A549 (cell line): ENCODE results near the gene MNS1. TPM values are rescaled to one million over a fixed set of nuclear protein-coding genes. Genes with fewer than 3 reads are reported as not detected.
"Not testable (repeated sequence)": the region's sequence is repeated elsewhere in the genome, so short reads cannot be mapped to it uniquely, and the experiment has no call there.

Experiments used
- ATAC-seq, 2 experiments: fragments of 200-7000 bp in 1 of 2; fragments of >200 bp in 1 of 2; cut with Nextera tagmentation in 1 of 2; cut with Tn5 transposase in 1 of 2; 3 replicates each; pipeline versions ENCODE4 v1.8.0 to v1.9.1; 2018 to 2020; ENCODE audit warnings: mild to moderate bottlenecking in 1 of 2, moderate library complexity in 1 of 2
- CTCF ChIA-PET: fragments of 300-600 bp; sonication (Branson Sonifier 250); formaldehyde crosslinking; extraction: SDS; loops from one replicate; lab custom pipeline; 2021; ENCODE audit warnings: antibody characterized with exemption, inconsistent platforms; lab: Yijun Ruan, JAX
- POLR2A ChIA-PET: fragments of 350-600 bp; formaldehyde crosslinking; extraction: SDS; loops from one replicate; lab custom pipeline; 2021; ENCODE audit warnings: antibody characterized with exemption, inconsistent platforms; lab: Yijun Ruan, JAX
- DNase-seq, 2 experiments: peaks; one replicate each; pipeline versions ENCODE4 v3.0.0 to v3.0.0-alpha.2; 2011 to 2016; ENCODE audit warnings: low read depth in 1 of 2, low spot score in 1 of 2
- FAIRE-seq: peaks from 2 replicates; lab custom pipeline; 2011; peaks lifted over from hg19 to GRCh38; lab: Jason Lieb, UNC
- H3K27ac ChIP-seq, 2 experiments: fragments of >200 bp; sonication (Bioruptor Twin); formaldehyde crosslinking; 3 replicates each; pipeline ENCODE4 v1.5.1; 2016 to 2017
- H3K4me1 ChIP-seq: fragments of >200 bp; sonication (Bioruptor Twin); formaldehyde crosslinking; 3 replicates; pipeline ENCODE4 v1.6.1; 2016
- H3K4me2 ChIP-seq: fragments of >200 bp; sonication (Bioruptor Twin); formaldehyde crosslinking; 3 replicates; pipeline ENCODE4 v1.6.1; 2016
- H3K4me3 ChIP-seq: fragments of >200 bp; sonication (Bioruptor Twin); formaldehyde crosslinking; 3 replicates; pipeline ENCODE4 v1.5.1; 2016
- H3K9me3 ChIP-seq: fragments of >200 bp; sonication (Bioruptor Twin); formaldehyde crosslinking; 3 replicates; pipeline ENCODE4 v1.6.1; 2016
- CEBPB ChIP-seq, 2 experiments: fragments of >200 bp in 1 of 2; sonication (Bioruptor Twin) in 1 of 2; formaldehyde crosslinking in 1 of 2; IDR thresholded peaks; 2 replicates each; pipeline ENCODE4 v1.6.1; 2012 to 2016
- CHD2 ChIP-seq: fragments of 150-350 bp; IDR thresholded peaks from 2 replicates; pipeline ENCODE4 v1.6.1; 2014; ENCODE audit warnings: low read length; ENCODE audit not compliant: partially characterized antibody
- CHD4 ChIP-seq: fragments of 200-600 bp; sonication (generic); IDR thresholded peaks from 2 replicates; pipeline ENCODE4 v1.6.1; 2016; ENCODE audit warnings: antibody characterized with exemption, mild to moderate bottlenecking, borderline replicate concordance
- CTCF ChIP-seq: fragments of >200 bp; sonication (Bioruptor Twin); formaldehyde crosslinking; IDR thresholded peaks from 3 replicates; pipeline ENCODE4 v1.5.1; 2016
- E2F6 ChIP-seq: IDR thresholded peaks from 2 replicates; pipeline ENCODE4 v1.6.1; 2012; ENCODE audit warnings: low read depth, borderline replicate concordance
- ESRRA ChIP-seq: fragments of 150-350 bp; IDR thresholded peaks from 2 replicates; pipeline ENCODE4 v1.6.1; 2014; ENCODE audit warnings: mild to moderate bottlenecking, low read length, borderline replicate concordance
- HOXB13 ChIP-seq: fragments of 250-450 bp; sonication (Bioruptor Pico); IDR thresholded peaks from 2 replicates; pipeline ENCODE4 v1.5.0; 2020; ENCODE audit warnings: low read depth, mild to moderate bottlenecking, moderate library complexity
- HOXB5 ChIP-seq: fragments of 250-450 bp; sonication (Bioruptor Pico); IDR thresholded peaks from 2 replicates; pipeline ENCODE4 v1.5.0; 2020; ENCODE audit warnings: mild to moderate bottlenecking, moderate library complexity
- JUN ChIP-seq, 2 experiments: fragments of >200 bp; sonication (Bioruptor Twin); formaldehyde crosslinking; IDR thresholded peaks; 2 replicates in 1 of 2; 3 replicates in 1 of 2; pipeline ENCODE4 v1.6.1; 2016 to 2017
- MAX ChIP-seq: IDR thresholded peaks from 2 replicates; pipeline ENCODE4 v1.6.1; 2012
- PHF8 ChIP-seq: fragments of 200-600 bp; sonication (generic); IDR thresholded peaks from 2 replicates; pipeline ENCODE4 v1.6.1; 2016; ENCODE audit warnings: low read depth, mild to moderate bottlenecking, antibody characterized with exemption, moderate library complexity, borderline replicate concordance
- POLR2A ChIP-seq: IDR thresholded peaks from 2 replicates; pipeline ENCODE4 v1.6.1; 2012; ENCODE audit warnings: mild to moderate bottlenecking, low read length
- POLR2AphosphoS2 ChIP-seq: conservative IDR thresholded peaks from 2 replicates; pipeline ENCODE4 v1.6.1; 2012; ENCODE audit warnings: low read length, improper control_type of control experiment, inconsistent platforms
- RAD21 ChIP-seq, 2 experiments: fragments of >200 bp in 1 of 2; sonication (Bioruptor Twin) in 1 of 2; formaldehyde crosslinking in 1 of 2; IDR thresholded peaks in 1 of 2; conservative IDR thresholded peaks in 1 of 2; 2 replicates in 1 of 2; 3 replicates in 1 of 2; pipeline ENCODE4 v1.6.1; 2012 to 2018; ENCODE audit warnings: inconsistent platforms in 1 of 2
- RNF2 ChIP-seq: fragments of 200-600 bp; sonication (generic); IDR thresholded peaks from 2 replicates; pipeline ENCODE4 v1.6.1; 2016; ENCODE audit warnings: low read depth, mild to moderate bottlenecking, antibody characterized with exemption, moderate library complexity, borderline replicate concordance
- SREBF2 ChIP-seq: fragments of 450-650 bp; IDR thresholded peaks from 2 replicates; pipeline ENCODE4 v1.6.1; 2014; ENCODE audit warnings: mild to moderate bottlenecking, moderate library complexity
- TFCP2L1 ChIP-seq: fragments of 250-450 bp; sonication (Bioruptor Pico); IDR thresholded peaks from 2 replicates; pipeline ENCODE4 v1.5.0; 2021; ENCODE audit warnings: mild to moderate bottlenecking
- TP53 ChIP-seq: fragments of 250-450 bp; sonication (Bioruptor Pico); IDR thresholded peaks from 2 replicates; pipeline ENCODE4 v1.5.0; 2021; ENCODE audit warnings: mild to moderate bottlenecking, moderate library complexity
- ZC3H11A ChIP-seq: fragments of 450-650 bp; IDR thresholded peaks from 2 replicates; pipeline ENCODE4 v1.6.1; 2014; ENCODE audit warnings: antibody characterized with exemption, mild to moderate bottlenecking
- ZFP36 ChIP-seq: fragments of 450-650 bp; IDR thresholded peaks from 2 replicates; pipeline ENCODE4 v1.6.1; 2014; ENCODE audit warnings: borderline replicate concordance; ENCODE audit not compliant: partially characterized antibody
- ZNF302 ChIP-seq: fragments of 250-450 bp; sonication (Bioruptor Pico); IDR thresholded peaks from 2 replicates; pipeline ENCODE4 v1.9.0; 2021; ENCODE audit warnings: inconsistent platforms, mild to moderate bottlenecking, moderate library complexity
- WGBS: methylation state at CpG from one replicate; pipeline ENCODE4 v1.1.6; 2017; ENCODE audit errors: missing lambda C conversion rate; 5-methylcytosine and 5-hydroxymethylcytosine counted together
- polyA plus RNA-seq, 4 experiments: library from polyadenylated mRNA; depleted of rRNA in 3 of 4; stranded (reverse); fragments of >200 nt; fragmentation: RNase III in 1 of 4; extraction: RNeasy Plus Mini Kit Qiagen cat#74134 plus additional on column Dnase treatment in 1 of 4; gene quantifications; 2 replicates in 3 of 4; 3 replicates in 1 of 4; pipeline ENCODE4 v1.2.3, GENCODE V29; 2011 to 2017

Gene MNS1
- polyA plus RNA-seq, 2 of the 4 experiments (the other 2 are of a cell fraction): 4.4 to 5.2 TPM

DNA sequence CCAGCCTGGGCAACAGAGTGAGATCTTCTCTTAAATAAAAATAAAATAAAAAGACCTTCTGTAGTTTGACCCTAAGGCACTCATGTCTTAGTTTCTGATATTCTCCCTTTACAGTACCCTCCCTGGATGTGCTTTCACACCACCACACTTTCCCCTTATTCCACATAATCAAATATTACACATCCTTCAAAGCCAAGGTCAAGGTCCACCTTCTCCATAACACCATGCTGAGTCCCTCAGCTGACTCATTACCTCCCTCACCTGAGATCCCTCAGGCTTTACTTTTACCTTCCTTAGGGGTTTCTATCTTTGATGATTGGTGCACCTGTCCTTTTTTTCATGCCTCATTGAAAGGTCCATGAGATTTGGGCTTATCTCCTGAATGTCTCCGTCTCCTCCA is 25.5 kb upstream of the MNS1 start:
- ChIA-PET CTCF (interaction anchor here (0.6 to 3.8 kb wide), 52 partner anchors 9 to 1052 kb away, joined by 3 to 26 read pairs (median 4); partner anchors contain the start of gene MNS1), POLR2A (interaction anchor here (0.7 kb wide), 1 partner anchor 25 kb away, joined by 3 read pairs; the partner anchor contains the start of gene MNS1)
- Histone ChIP-seq H3K4me2 (no peak overlapping the region), H3K27ac (no peak overlapping the region), H3K9me3 (0 out of 3 replicates have a peak, but pooled peaks cover 4% of the 10 kb centered on the region), H3K4me3 (no peak overlapping the region), H3K4me1 (0 out of 3 replicates have a peak, but pooled peaks cover 3% of the 10 kb centered on the region)
- ATAC-seq: no peak
- DNase-seq: no peak
- WGBS: 92% methylated on average over 1 of the region's 1 CpG
- TF ChIP-seq MAX: no peak
- no peak for TF ChIP-seq PHF8
- no peak for TF ChIP-seq CTCF
- no peak for TF ChIP-seq CHD2
- no peak for TF ChIP-seq CEBPB (IDR thresholded peaks at IDR 0.05)
- no peak for TF ChIP-seq HOXB5 (CRISPR knock-in tag)
- TF ChIP-seq RAD21 (conservative IDR thresholded peaks at IDR 0.05 in 1 of 2, IDR thresholded peaks at IDR 0.05 in 1 of 2): no peak
- no peak for TF ChIP-seq ZC3H11A
- no peak for TF ChIP-seq TP53 (CRISPR knock-in tag)
- TF ChIP-seq TFCP2L1 (CRISPR knock-in tag): no peak
- TF ChIP-seq POLR2AphosphoS2: no peak
- FAIRE-seq: no peak

GRCh38 chr15:56486206-56486605 is 21.3 kb upstream of the MNS1 start:
- H3K9me3 ChIP-seq, H3K27ac ChIP-seq, POLR2A ChIA-PET, FAIRE-seq, ATAC-seq, H3K4me1 ChIP-seq, DNase-seq, H3K4me3 ChIP-seq, H3K4me2 ChIP-seq: not testable (repeated sequence)
- 21% methylated on average over 2 of the region's 2 CpGs for WGBS
- CTCF ChIA-PET: interaction anchor here (1.0 kb wide), 2 partner anchors 11 kb away, joined by 5 read pairs; no protein-coding TSS in a partner anchor

DNA sequence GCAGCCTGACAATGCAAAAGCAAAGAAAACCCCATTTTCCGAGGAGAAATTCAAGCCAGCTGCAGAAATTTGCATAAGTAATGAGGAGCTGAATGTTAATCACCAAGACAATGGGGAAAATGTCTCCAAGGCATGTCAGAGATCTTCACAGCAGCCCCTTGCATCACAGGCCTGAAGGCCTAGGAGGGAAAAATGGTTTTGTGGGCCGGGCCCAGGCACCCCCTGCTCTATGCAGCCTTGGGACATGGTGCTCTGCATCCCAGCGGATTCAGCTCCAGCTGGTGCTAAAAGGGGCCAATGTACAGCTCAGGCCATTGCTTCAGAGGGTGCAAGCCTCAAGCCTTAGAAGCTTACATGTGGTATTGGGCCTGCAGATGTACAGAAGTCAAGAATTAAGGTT is 20.5 kb upstream of the MNS1 start:
- ATAC-seq, H3K4me2 ChIP-seq, FAIRE-seq, DNase-seq, H3K9me3 ChIP-seq, POLR2A ChIA-PET, H3K4me1 ChIP-seq, H3K4me3 ChIP-seq, H3K27ac ChIP-seq: not testable (repeated sequence)
- WGBS: 29% methylated on average over 3 of the region's 3 CpGs
- peak; percentile 60 for TF ChIP-seq ZFP36
- CTCF ChIA-PET: interaction anchor here (1.0 kb wide), 1 partner anchor 11 kb away, joined by 5 read pairs; no protein-coding TSS in a partner anchor

DNA sequence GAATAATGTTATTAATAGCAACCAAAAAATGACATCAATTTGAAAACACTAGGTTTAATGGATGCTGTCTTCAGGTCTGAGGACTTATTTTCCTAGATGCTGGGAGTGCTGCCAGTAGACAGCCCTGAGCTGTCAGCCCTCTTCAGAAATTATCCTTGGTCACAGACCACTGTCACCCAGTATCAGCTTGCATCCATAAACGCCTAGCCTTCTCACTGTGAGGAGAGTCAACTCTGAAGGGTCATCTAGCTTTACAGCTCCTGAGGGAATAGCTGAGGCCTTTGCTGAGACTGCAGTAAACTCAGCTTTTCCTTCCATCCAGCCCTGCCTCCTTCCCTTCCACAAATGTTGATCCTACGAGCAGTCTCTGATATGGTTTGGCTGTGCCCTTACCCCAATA is 19.4 kb upstream of the MNS1 start:
- Histone ChIP-seq H3K4me2 (no peak overlapping the region), H3K4me3 (no peak overlapping the region), H3K4me1 (no peaks in the 10 kb centered on the region), H3K27ac (no peak overlapping the region), H3K9me3 (0 out of 3 replicates have a peak, but pooled peaks cover 9% of the 10 kb centered on the region)
- POLR2A ChIA-PET: interaction anchor here (0.6 kb wide), 1 partner anchor 93 kb away, joined by 8 read pairs; no protein-coding TSS in a partner anchor
- DNase-seq (no peak), ATAC-seq (no peak), FAIRE-seq (no peak)
- 23% methylated on average over 2 of the region's 2 CpGs for WGBS
- no peak for TF ChIP-seq E2F6
- TF ChIP-seq SREBF2: no peak
- TF ChIP-seq ZNF302 (CRISPR knock-in tag): no peak
- TF ChIP-seq ZC3H11A: no peak
- no peak for TF ChIP-seq ESRRA
- TF ChIP-seq RNF2: no peak
- no peak for TF ChIP-seq PHF8
- TF ChIP-seq CHD4: no peak
- TF ChIP-seq POLR2A: no peak
- no peak for TF ChIP-seq JUN (IDR thresholded peaks at IDR 0.05)
- TF ChIP-seq HOXB13 (CRISPR knock-in tag): no peak
- CTCF ChIA-PET: interaction anchor here (0.6 to 1.2 kb wide), 3 partner anchors 9 to 16 kb away, joined by 3 read pairs; no protein-coding TSS in a partner anchor
